Lower lobe of right lung (tissue), 2 donors: ENCODE results near the gene RECK. TPM values are rescaled to one million over a fixed set of nuclear protein-coding genes. Genes with fewer than 3 reads are reported as not detected.
A peak's percentile ranks its signal among the peaks of the same experiment; 100 is the strongest.

Experiments
- ATAC-seq, 2 donors: fragments of 200-7000 bp; cut with Tn5 transposase; one replicate each; pipeline ENCODE4 v1.9.1; 2020 to 2022; ENCODE audit warnings: mild to moderate bottlenecking in 2 of 2, moderate library complexity in 2 of 2
- DNase-seq: peaks from one replicate; pipeline ENCODE4 v3.0.0-alpha.2; 2020
- H3K27ac ChIP-seq: fragments of 200-600 bp; one replicate; pipeline ENCODE4 v1.8.0; 2022
- H3K27me3 ChIP-seq: fragments of 200-600 bp; one replicate; pipeline ENCODE4 v1.8.0; 2022; ENCODE audit warnings: low read depth
- H3K36me3 ChIP-seq: fragments of 200-600 bp; one replicate; pipeline ENCODE4 v1.8.0; 2022; ENCODE audit warnings: mild to moderate bottlenecking
- H3K4me1 ChIP-seq: fragments of 200-600 bp; one replicate; pipeline ENCODE4 v1.8.0; 2022
- H3K4me3 ChIP-seq: fragments of 200-600 bp; one replicate; pipeline ENCODE4 v1.8.0; 2022; ENCODE audit warnings: mild to moderate bottlenecking
- H3K9me3 ChIP-seq: fragments of 200-600 bp; one replicate; pipeline ENCODE4 v1.8.0; 2022
- intact Hi-C: fragments of 100-400 bp; cut with DNase I; formaldehyde crosslinking; loops from one replicate; pipeline ENCODE4 v1.11.0; 2022
- total RNA-seq: library from RNA; stranded (reverse); fragmentation: NEBNext Ultra II Directional; extraction: Animal tissue kit (Norgen Biotek cat#: 25700); gene quantifications from one replicate; pipeline ENCODE4 v1.2.1, GENCODE V29; 2021
- TF ChIP-seq, protein P1 (sequence below): fragments of 200-600 bp; IDR thresholded peaks from one replicate; pipeline ENCODE4 v1.8.0; 2022; ENCODE audit warnings: antibody characterized with exemption, mild to moderate bottlenecking
- donor health status: DM: no; HTN: yes; CAD: no; lungs with severe emphysema.

Gene RECK
- total RNA-seq, 1 donor from 2014 or later = 15.2 TPM

DNA sequence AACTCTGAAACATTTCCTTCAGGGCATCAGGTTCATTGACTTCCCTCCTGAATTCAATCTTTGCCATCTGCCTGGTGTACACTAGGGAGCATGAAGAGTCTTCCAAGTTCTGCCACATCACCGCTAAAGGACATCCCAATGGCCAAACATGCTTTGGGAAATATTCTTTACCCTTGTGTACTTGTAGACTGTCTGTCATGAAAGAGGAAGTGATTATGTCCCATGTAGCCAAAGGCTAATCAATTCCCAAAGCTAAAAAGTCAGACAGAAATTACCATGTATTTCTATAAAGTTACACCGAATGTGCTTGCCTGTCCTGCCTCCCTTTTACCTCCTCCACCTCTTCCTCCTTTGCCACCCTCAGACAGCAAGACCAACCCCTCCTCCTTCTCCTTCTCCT lies 28.9 kb upstream of the RECK start:
- intact Hi-C loops = no loop called here
- Histone ChIP-seq H3K4me1 (peaks cover 11% of the 10 kb centered on the region), H3K4me3 (no peak overlapping the region), H3K27ac (no peak overlapping the region), H3K36me3 (no peaks in the 10 kb centered on the region), H3K9me3 (no peaks in the 10 kb centered on the region), H3K27me3 (no peaks in the 10 kb centered on the region)
- DNase-seq = no peak
- TF ChIP-seq, protein P1, sequence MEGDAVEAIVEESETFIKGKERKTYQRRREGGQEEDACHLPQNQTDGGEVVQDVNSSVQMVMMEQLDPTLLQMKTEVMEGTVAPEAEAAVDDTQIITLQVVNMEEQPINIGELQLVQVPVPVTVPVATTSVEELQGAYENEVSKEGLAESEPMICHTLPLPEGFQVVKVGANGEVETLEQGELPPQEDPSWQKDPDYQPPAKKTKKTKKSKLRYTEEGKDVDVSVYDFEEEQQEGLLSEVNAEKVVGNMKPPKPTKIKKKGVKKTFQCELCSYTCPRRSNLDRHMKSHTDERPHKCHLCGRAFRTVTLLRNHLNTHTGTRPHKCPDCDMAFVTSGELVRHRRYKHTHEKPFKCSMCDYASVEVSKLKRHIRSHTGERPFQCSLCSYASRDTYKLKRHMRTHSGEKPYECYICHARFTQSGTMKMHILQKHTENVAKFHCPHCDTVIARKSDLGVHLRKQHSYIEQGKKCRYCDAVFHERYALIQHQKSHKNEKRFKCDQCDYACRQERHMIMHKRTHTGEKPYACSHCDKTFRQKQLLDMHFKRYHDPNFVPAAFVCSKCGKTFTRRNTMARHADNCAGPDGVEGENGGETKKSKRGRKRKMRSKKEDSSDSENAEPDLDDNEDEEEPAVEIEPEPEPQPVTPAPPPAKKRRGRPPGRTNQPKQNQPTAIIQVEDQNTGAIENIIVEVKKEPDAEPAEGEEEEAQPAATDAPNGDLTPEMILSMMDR = no peak
- no peak for ATAC-seq

DNA sequence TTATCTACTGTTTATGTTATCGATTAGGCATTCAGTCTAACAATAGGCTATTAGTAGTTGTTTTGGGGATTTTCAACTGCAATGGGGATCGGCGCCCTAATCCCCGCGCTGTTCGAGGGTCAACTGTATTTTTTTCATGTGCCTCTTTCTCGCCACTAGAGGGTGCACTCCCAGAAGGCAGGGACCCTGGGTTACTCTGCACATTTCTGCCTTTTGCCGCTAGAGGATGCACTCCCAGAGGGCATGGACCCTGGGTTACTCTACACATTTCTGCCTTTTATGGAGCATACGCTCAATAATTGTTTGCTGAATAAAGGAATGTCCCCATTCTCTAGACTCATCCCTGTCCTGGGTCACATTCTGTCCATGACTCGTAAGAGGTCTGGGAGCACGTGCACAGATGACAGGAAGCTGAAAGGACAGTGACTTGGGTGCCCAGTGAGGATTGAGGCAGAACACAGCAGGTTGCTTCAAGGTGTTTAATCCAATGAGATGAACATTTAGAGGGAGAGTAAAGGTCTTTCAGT lies 27.9 kb upstream of the RECK start:
- DNase-seq (peak; percentile 52), ATAC-seq (peak; percentile 94 to 95)
- H3K27me3 ChIP-seq = no peaks in the 10 kb centered on the region
- no peak overlapping the region for H3K4me3 ChIP-seq
- intact Hi-C loops = no loop called here
- H3K36me3 ChIP-seq = no peaks in the 10 kb centered on the region
- peaks cover 11% of the 10 kb centered on the region for H3K4me1 ChIP-seq
- H3K9me3 ChIP-seq = no peaks in the 10 kb centered on the region
- TF ChIP-seq, protein P1 = peak; percentile 99
- H3K27ac ChIP-seq = no peak overlapping the region

DNA sequence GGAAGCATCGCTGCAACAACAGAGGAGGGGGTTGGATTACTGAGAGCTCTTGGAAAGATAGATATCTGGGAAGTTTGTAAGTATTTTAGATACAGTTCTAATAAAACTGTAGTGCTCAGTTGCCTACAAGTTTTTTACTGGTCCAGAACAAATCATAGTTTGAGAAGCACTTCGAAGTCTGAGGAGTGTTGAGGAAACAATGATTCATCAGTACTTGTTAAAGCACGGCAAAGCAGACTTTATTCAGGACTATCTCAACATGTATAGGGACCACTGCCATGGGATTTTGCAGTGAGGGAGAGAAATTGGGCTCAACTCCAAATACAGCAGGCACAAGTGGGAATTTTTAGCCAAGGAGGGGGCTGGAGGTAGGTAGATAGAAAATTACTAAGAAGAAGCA lies 25.3 kb upstream of the RECK start:
- TF ChIP-seq, protein P1 = no peak
- Histone ChIP-seq H3K4me1 (peaks cover 11% of the 10 kb centered on the region), H3K36me3 (no peaks in the 10 kb centered on the region), H3K27me3 (no peaks in the 10 kb centered on the region), H3K27ac (no peak overlapping the region), H3K4me3 (no peak overlapping the region), H3K9me3 (no peaks in the 10 kb centered on the region)
- DNase-seq (no peak), ATAC-seq (no peak)
- intact Hi-C loops = no loop called here

DNA sequence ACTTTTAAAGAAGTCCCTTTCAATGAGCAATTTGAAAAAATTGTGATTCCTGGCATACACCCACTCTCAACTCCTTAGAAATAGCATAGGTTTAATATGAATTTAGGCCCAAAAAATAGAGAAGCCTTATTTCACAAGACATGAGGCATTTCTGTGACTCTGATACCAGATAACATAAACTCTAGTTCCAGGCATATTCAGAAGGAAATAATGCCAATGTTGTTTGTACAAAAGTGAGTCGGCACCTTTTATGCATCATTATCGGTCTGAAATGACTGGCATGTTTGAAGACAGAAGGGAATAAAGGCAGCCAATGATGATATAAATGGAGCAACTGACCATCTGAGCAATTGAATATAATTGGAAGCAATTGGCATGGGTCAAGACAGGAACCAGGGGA lies 19.4 kb upstream of the RECK start:
- no peak for DNase-seq
- H3K9me3 ChIP-seq = no peaks in the 10 kb centered on the region
- no peak overlapping the region for H3K27ac ChIP-seq
- H3K36me3 ChIP-seq = no peaks in the 10 kb centered on the region
- no peaks in the 10 kb centered on the region for H3K4me1 ChIP-seq
- H3K27me3 ChIP-seq = no peaks in the 10 kb centered on the region
- no peak for ATAC-seq
- H3K4me3 ChIP-seq = no peak overlapping the region
- intact Hi-C loops = no loop called here
- TF ChIP-seq, protein P1 = no peak

DNA sequence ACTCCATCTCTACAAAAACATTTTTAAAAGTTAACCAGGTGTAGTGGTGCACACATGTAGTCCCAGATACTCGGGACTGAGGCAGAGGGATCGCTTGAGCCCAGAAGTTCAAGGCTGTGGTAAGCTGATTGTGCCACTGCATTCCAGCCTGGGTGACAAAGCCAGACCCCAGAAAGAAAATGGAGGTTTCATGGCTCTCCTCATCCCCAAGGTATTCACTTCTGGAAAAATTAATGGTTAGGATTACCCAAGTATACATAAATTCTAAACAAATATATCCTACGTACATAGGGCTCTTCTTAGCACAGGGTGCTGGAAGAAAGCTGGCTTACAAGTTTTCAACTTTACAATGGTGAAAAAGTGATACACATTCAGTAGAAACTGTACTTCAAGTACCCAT lies 18.6 kb upstream of the RECK start:
- H3K4me3 ChIP-seq = no peak overlapping the region
- H3K27ac ChIP-seq = no peak overlapping the region
- intact Hi-C loops = no loop called here
- no peak for DNase-seq
- H3K9me3 ChIP-seq = no peaks in the 10 kb centered on the region
- H3K36me3 ChIP-seq = no peaks in the 10 kb centered on the region
- TF ChIP-seq, protein P1 = no peak
- H3K4me1 ChIP-seq = peaks cover under 1% of the 10 kb centered on the region
- no peaks in the 10 kb centered on the region for H3K27me3 ChIP-seq
- no peak for ATAC-seq
